Femur (tissue), 1 donor: Measurements from ENCODE around the gene TIMP2.

ENCODE experiments used
- DNase-seq: peaks from one replicate; pipeline ENCODE4 v3.0.0-alpha.2; 2017

The TIMP2 gene

GRCh38 chr17:78804777-78805176, 120.4 kb downstream of the TIMP2 start:
- DNase-seq, result no peak

- DNase-seq, result no peak
These were observed 121.9 kb downstream of the TIMP2 start for GRCh38 chr17:78803186-78803845.
